AG08395 (cell line): ENCODE measurements around the gene TNFRSF6B.

ENCODE experiments used
- DNase-seq: peaks from one replicate; pipeline ENCODE4 v3.0.0; 2012; ENCODE audit warnings: mixed read lengths, low spot score

TNFRSF6B gene

GRCh38 chr20:63697868-63698545, 1.6 kb downstream of the TNFRSF6B start:
- DNase-seq, result no peak

GRCh38 chr20:63698739-63699465, 2.5 kb downstream of the TNFRSF6B start:
- peak; percentile 93 for DNase-seq

- DNase-seq, result no peak
Observed at GRCh38 chr20:63699466-63700198, 3.2 kb downstream of the TNFRSF6B start.

- DNase-seq, result no peak
Observed at GRCh38 chr20:63700199-63701050, 4.0 kb downstream of the TNFRSF6B start.

- DNase-seq, result no peak
Observed at GRCh38 chr20:63701051-63701328, 4.5 kb downstream of the TNFRSF6B start.

- DNase-seq, result no peak
Observed at GRCh38 chr20:63701329-63702035, 5.0 kb downstream of the TNFRSF6B start.

- DNase-seq, result no peak
Observed at GRCh38 chr20:63702036-63702665, 5.7 kb downstream of the TNFRSF6B start.

GRCh38 chr20:63702751-63703470, 6.5 kb downstream of the TNFRSF6B start:
- no peak for DNase-seq

- no peak for DNase-seq
Observed at GRCh38 chr20:63703471-63703975, 7.1 kb downstream of the TNFRSF6B start.

GRCh38 chr20:63703976-63704748, 7.7 kb downstream of the TNFRSF6B start:
- DNase-seq, result no peak

- DNase-seq, result no peak
Observed at GRCh38 chr20:63704749-63705117, 8.3 kb downstream of the TNFRSF6B start.

GRCh38 chr20:63705232-63706026, 9.0 kb downstream of the TNFRSF6B start:
- DNase-seq, result no peak

GRCh38 chr20:63706027-63706695, 9.7 kb downstream of the TNFRSF6B start:
- no peak for DNase-seq

GRCh38 chr20:63706852-63707557, 10.6 kb downstream of the TNFRSF6B start:
- DNase-seq, result peak; percentile 51

GRCh38 chr20:63707558-63708300, 11.3 kb downstream of the TNFRSF6B start, which contains the start of the genes ARFRP1 and ZGPAT:
ARFRP1 (minus strand) TSS chr20:63707976; CDS start chr20:63707091, 885 bp downstream.
ZGPAT (plus strand) TSS chr20:63708039; CDS start chr20:63708581, 542 bp downstream.
- peak; percentile 89 for DNase-seq
